ENCODE results near the gene SORD.

Gene SORD

DNA sequence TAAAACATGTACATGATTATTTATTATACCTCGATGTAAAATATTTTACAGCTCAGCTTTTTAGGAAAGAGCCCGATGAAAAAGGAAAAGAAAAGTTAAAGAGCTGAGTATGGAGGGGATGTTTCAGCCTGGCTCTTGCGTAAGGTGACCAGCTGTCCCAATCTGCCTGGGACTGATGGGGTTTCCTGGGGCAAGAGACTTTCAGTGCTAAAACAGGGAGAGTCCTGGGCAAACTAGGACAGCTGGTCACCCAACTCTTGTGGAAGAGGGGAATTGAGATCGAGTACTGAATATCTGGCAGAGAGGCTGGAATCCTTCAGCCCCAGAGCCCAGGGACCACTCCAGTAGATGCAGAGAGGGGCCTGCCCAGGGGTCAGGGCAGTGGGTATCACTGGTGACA lies 70.0 kb downstream of the SORD start:
- no peak overlapping the region for H3K27ac ChIP-seq
- TF ChIP-seq, protein P1, sequence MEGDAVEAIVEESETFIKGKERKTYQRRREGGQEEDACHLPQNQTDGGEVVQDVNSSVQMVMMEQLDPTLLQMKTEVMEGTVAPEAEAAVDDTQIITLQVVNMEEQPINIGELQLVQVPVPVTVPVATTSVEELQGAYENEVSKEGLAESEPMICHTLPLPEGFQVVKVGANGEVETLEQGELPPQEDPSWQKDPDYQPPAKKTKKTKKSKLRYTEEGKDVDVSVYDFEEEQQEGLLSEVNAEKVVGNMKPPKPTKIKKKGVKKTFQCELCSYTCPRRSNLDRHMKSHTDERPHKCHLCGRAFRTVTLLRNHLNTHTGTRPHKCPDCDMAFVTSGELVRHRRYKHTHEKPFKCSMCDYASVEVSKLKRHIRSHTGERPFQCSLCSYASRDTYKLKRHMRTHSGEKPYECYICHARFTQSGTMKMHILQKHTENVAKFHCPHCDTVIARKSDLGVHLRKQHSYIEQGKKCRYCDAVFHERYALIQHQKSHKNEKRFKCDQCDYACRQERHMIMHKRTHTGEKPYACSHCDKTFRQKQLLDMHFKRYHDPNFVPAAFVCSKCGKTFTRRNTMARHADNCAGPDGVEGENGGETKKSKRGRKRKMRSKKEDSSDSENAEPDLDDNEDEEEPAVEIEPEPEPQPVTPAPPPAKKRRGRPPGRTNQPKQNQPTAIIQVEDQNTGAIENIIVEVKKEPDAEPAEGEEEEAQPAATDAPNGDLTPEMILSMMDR (conservative IDR thresholded peaks at IDR 0.05): no peak
- no peak for TF ChIP-seq ZFX (IDR thresholded peaks at IDR 0.05)

DNA sequence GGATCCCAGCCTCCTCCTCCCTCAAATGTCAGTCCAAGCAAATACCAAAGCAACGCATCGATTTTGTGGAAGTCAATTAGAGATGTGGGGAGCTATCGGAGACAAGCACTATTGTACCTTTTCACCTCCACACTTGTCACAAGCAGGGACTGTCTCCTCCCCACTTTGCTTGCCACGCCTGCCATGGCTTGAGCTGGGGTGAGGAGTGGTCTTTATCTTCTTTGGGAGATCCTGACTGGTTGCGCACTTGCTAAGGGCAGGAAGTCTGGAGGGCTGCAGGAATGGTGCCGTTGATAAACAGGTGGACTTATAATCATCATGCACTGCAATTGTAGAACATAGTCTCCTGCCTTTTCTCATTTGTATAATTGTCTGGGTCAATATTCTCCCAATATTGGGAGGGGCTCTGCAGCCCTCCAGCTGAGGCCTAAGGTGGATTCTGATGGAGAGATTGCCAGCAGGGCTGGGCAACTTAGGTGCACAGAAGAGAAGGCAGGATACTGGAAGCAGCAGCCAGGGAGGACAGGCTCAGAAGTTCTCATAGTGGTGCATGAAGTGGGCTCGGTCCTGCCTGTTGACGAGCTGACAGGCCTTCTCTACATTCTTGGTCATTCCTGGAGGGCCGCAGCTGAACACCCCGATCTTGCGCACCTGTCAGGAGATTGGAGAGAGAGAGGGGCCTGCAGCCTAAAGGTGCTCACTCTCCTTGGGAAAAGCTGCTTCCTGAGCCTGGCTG lies 70.8 kb downstream of the SORD start:
- TF ChIP-seq ZFX (IDR thresholded peaks at IDR 0.05): no peak
- TF ChIP-seq, protein P1 (conservative IDR thresholded peaks at IDR 0.05): no peak
- H3K27ac ChIP-seq: no peak overlapping the region

DNA sequence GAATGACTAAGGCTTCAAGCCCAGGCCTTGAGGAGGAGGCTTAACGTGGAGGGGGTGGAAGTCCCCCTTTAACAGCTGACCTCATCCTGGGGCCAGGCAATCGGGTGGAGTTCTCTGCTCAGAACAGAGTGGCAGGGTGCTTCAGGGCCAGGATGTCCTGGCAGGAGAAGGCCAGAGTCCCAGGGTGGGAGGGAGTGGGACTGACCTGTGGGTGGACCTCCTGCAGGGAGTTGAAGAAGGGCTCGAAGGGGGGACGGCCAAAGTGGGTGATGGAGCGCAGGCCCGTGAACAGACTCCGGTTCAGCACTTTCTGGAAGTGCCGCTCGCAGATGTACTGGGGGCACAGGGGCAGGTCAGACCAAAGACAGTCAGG lies 71.3 kb downstream of the SORD start:
- H3K27ac ChIP-seq: no peak overlapping the region
- TF ChIP-seq ZFX (IDR thresholded peaks at IDR 0.05): no peak
- TF ChIP-seq, protein P1 (conservative IDR thresholded peaks at IDR 0.05): no peak

DNA sequence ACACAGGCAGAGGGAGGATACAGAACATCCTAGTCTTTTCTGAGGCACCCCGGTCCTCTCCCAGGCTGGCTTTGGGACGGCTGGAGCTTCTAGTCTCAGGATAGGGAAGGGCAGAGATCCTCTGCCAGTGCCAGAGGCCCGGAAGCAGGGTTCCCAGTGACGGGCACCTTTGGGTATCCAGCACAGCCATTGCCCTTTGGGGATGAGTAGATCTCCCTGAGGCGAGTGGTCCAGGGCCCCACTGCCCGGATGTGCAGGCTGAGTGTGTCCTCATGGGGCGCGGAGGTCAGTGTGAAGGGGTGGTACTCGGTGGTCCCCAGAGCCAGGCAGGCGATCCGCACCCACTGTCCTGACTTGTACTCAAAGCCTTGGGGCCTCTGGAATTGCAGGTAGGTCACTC lies 72.7 kb downstream of the SORD start:
- TF ChIP-seq, protein P1 (conservative IDR thresholded peaks at IDR 0.05): no peak
- no peak for TF ChIP-seq ZFX (IDR thresholded peaks at IDR 0.05)
- H3K27ac ChIP-seq: no peak overlapping the region

DNA sequence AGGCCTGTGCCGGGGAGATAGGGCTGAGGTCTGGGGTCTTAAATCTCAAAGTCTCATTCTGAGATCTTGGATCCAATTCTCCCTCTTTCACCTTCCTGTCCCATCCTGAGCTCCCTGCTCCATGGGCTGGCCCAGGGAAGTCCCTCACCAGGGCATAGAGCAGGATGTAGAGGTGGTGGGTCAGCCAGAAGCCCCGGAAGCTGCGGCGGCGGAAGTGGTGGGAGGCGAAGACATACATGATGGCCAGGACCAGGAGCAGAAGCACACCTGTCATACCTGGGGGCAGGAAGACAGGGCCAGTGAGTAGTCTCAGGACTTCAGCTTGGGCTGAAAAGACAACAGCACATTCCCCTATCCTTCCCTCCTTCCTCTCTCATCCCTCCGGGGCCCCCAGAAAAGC lies 74.5 kb downstream of the SORD start:
- TF ChIP-seq ZFX (IDR thresholded peaks at IDR 0.05): no peak
- TF ChIP-seq, protein P1 (conservative IDR thresholded peaks at IDR 0.05): no peak
- no peak overlapping the region for H3K27ac ChIP-seq

DNA sequence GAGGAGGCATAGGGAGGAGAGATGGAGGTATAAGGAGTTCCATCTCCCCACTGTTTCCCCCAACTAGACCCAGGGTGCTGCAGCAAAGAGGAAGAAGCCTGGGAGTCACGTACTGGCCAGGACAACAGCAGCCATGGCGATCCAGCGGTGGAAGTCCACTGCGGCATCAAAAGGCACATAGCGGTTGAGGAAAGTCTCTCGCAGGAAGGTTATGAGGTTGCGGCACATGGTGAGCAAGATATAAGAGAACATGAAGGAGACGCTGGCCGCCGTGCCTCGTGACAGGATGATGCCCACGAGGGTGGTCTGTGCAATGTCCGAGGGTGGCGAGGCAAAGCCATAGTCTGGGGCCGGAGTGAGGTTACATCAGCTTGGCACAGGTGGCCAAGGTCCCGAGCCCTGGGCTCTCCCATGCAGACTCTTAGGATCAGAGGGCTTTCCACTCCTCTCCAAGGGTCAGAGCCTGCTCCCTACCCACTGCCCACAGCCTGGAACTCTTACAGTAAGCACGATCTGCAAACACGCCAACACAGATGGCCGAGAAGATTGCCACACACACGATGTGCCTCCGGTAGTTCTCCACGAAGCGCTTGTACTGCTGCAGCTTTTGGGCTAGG lies 76.7 kb downstream of the SORD start:
- no peak overlapping the region for H3K27ac ChIP-seq
- TF ChIP-seq, protein P1 (conservative IDR thresholded peaks at IDR 0.05): no peak
- TF ChIP-seq ZFX (IDR thresholded peaks at IDR 0.05): no peak

DNA sequence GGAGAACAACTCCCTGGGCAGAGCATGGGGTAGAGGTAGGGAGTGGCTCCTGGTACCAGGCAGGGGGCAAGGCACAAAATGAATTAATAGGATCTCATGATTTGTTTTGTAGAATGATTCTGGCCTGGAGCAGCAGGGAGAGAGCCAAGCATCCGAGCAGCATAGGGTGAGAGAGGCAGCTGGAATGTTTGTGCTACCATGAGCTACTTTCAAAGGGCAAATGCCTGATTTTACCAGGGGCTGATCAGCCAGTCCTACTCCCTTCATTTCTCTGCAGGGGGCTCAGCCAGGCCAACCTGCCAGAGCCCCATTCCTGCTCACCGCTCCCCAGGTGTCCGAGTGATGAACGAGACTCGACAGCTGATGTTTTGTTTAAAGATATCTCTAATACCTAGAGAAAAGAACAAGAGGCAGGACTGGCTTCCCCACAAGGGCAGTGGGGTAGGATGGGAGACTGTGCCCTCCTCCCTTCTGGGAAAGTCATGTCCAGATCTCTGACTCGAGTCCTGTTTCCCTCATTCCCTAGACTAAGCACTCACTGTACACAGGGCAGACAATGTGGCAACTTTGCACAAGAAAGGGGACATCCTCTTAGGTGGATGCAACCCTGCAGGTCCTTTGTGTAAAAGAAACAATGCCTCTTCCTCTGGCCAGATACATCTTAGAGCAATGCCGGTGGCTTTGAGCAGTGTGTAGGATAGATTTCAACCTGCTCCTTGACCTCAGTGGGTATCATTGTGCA lies 78.1 kb downstream of the SORD start:
- TF ChIP-seq, protein P1 (conservative IDR thresholded peaks at IDR 0.05): no peak
- no peak for TF ChIP-seq ZFX (IDR thresholded peaks at IDR 0.05)
- no peak overlapping the region for H3K27ac ChIP-seq
